HG02642 (cell line): ENCODE data around the gene CLEC4G.
"Not testable (repeated sequence)": the region's sequence is repeated elsewhere in the genome, so short reads cannot be mapped to it uniquely, and the experiment has no call there.

Experiments
- ATAC-seq: cut with Tn5 transposase; IDR thresholded peaks from one replicate; pipeline ENCODE4 v1.9.1; 2021; ENCODE audit warnings: mild to moderate bottlenecking; ENCODE audit not compliant: unreplicated experiment, poor library complexity

CLEC4G gene

GRCh38 chr19:7732045-7732444, at the start of gene CLEC4G:
Gene CLEC4G (minus strand): TSS chr19:7732110. CDS start chr19:7732102, 8 bp downstream.
- ATAC-seq = no peak

- no peak for ATAC-seq
Observed at GRCh38 chr19:7781157-7781556, 49.2 kb upstream of the CLEC4G start.

GRCh38 chr19:7779631-7780486, 47.9 kb upstream of the CLEC4G start:
- no peak for ATAC-seq

GRCh38 chr19:7778081-7778480, 46.2 kb upstream of the CLEC4G start:
- ATAC-seq = no peak

- no peak for ATAC-seq
Observed at GRCh38 chr19:7775761-7776160, 43.9 kb upstream of the CLEC4G start.

- no peak for ATAC-seq
Observed at GRCh38 chr19:7773841-7774240, 41.9 kb upstream of the CLEC4G start.

GRCh38 chr19:7772752-7773291, 40.9 kb upstream of the CLEC4G start:
- ATAC-seq = no peak

GRCh38 chr19:7771072-7771471, 39.2 kb upstream of the CLEC4G start:
- ATAC-seq = no peak

GRCh38 chr19:7769171-7769570, 37.3 kb upstream of the CLEC4G start:
- ATAC-seq = no peak

- ATAC-seq = no peak
Observed at GRCh38 chr19:7767487-7767886, 35.6 kb upstream of the CLEC4G start.

- ATAC-seq = no peak
Observed at GRCh38 chr19:7766535-7766934, 34.6 kb upstream of the CLEC4G start.

- ATAC-seq = not testable (repeated sequence)
Observed at GRCh38 chr19:7765043-7765442, 33.1 kb upstream of the CLEC4G start.

- not testable (repeated sequence) for ATAC-seq
Observed at GRCh38 chr19:7764157-7764556, 32.2 kb upstream of the CLEC4G start.

GRCh38 chr19:7763696-7764095, 31.8 kb upstream of the CLEC4G start:
- ATAC-seq = no peak

- ATAC-seq = no peak
Observed at GRCh38 chr19:7762719-7763293, 30.9 kb upstream of the CLEC4G start, which contains the start of gene CLEC4M. Gene CLEC4M (plus strand): TSS chr19:7763243. CDS start chr19:7763267, 24 bp downstream.

GRCh38 chr19:7759156-7759555, 27.2 kb upstream of the CLEC4G start:
- no peak for ATAC-seq

GRCh38 chr19:7757358-7757757, 25.4 kb upstream of the CLEC4G start:
- no peak for ATAC-seq

- no peak for ATAC-seq
Observed at GRCh38 chr19:7756258-7756657, 24.3 kb upstream of the CLEC4G start.

- no peak for ATAC-seq
Observed at GRCh38 chr19:7751157-7751783, 19.4 kb upstream of the CLEC4G start.

GRCh38 chr19:7748756-7749155, 16.8 kb upstream of the CLEC4G start:
- no peak for ATAC-seq

- no peak for ATAC-seq
Observed at GRCh38 chr19:7748171-7748570, 16.3 kb upstream of the CLEC4G start.
